Kidney (tissue), 14 donors: Measurements from ENCODE around the gene RBM19. TPM values are rescaled to one million over a fixed set of nuclear protein-coding genes. Genes with fewer than 3 reads are reported as not detected.

Source experiments
- DNase-seq, 5 donors: peaks; one replicate each; pipeline ENCODE4 v3.0.0-alpha.2; 2013 to 2020
- FAIRE-seq: peaks from 2 replicates; lab custom pipeline; 2012; peaks lifted over from hg19 to GRCh38; lab: Jason Lieb, UNC
- H3K27ac ChIP-seq, 2 donors: one replicate each; pipeline ENCODE4 v1.7.0; 2013; ENCODE audit warnings: low read depth in 2 of 2, low read length in 2 of 2, inconsistent platforms in 1 of 2
- H3K27me3 ChIP-seq: one replicate; pipeline ENCODE4 v1.7.1; 2013; ENCODE audit warnings: low read length, inconsistent platforms; ENCODE audit not compliant: control insufficient read depth, insufficient read depth
- H3K36me3 ChIP-seq, 3 donors: one replicate each; pipeline versions ENCODE4 v1.7.0 to v1.7.1; 2013; ENCODE audit warnings: low read length in 3 of 3, control low read depth in 1 of 3, inconsistent platforms in 1 of 3; ENCODE audit not compliant: insufficient read depth in 3 of 3, control insufficient read depth in 2 of 3
- H3K4me1 ChIP-seq, 3 donors: one replicate each; pipeline versions ENCODE4 v1.7.0 to v1.7.1; 2013; ENCODE audit warnings: low read length in 3 of 3, inconsistent platforms in 1 of 3, low read depth in 1 of 3; ENCODE audit not compliant: control insufficient read depth in 2 of 3, insufficient read depth in 2 of 3
- H3K4me3 ChIP-seq, 3 donors: one replicate each; pipeline versions ENCODE4 v1.7.0 to v1.8.1; 2013; ENCODE audit warnings: low read length in 3 of 3, control low read depth in 1 of 3, inconsistent platforms in 1 of 3
- H3K9ac ChIP-seq, 3 donors: one replicate each; pipeline versions ENCODE4 v1.7.0 to v1.7.1; 2013; ENCODE audit warnings: low read length in 3 of 3, control low read depth in 1 of 3, inconsistent platforms in 1 of 3
- H3K9me3 ChIP-seq, 3 donors: one replicate each; pipeline versions ENCODE4 v1.7.0 to v1.7.1; 2013; ENCODE audit warnings: low read length in 3 of 3, control low read depth in 1 of 3, inconsistent platforms in 1 of 3; ENCODE audit not compliant: control insufficient read depth in 2 of 3, insufficient read depth in 1 of 3
- intact Hi-C: fragments of 100-400 bp; cut with DNase I; formaldehyde crosslinking; loops from one replicate; pipeline ENCODE4 v1.11.1; 2022
- polyA plus RNA-seq: library from polyadenylated mRNA; stranded (reverse); fragments of 350-450 nt; fragmentation: Illumina TruSeq; extraction: RNeasy Lipid Tissue Mini Kit (QIAGEN cat#74804); gene quantifications from one replicate; pipeline ENCODE4 v1.2.3, GENCODE V29; 2014; ENCODE audit warnings: low read depth, low replicate concordance; ENCODE audit not compliant: insufficient read depth
- total RNA-seq: library from RNA; stranded (reverse); fragmentation: NEBNext Ultra II Directional; extraction: Animal tissue kit (Norgen Biotek cat#: 25700); gene quantifications from one replicate; pipeline ENCODE4 v1.2.1, GENCODE V29; 2021
- TF ChIP-seq, protein P1 (sequence below): IDR thresholded peaks from 3 replicates; pipeline ENCODE4 v1.5.1; 2012; ENCODE audit warnings: mild to moderate bottlenecking, moderate library complexity, borderline replicate concordance; ENCODE audit not compliant: insufficient read depth; ENCODE audit errors: extremely low read depth
- donor health status: control.
- donor health status: control.
- donor health status: control.
- donor health status: control.
- donor health status: control.
- donor health status: DM: yes; HTN: yes; CAD: no.
- donor health status: Normal renal cell carcinoma (clear cell type).

Gene RBM19
- total and polyA plus RNA-seq, 2 donors from 2014 or later = 12.3 to 34.7 TPM

GRCh38 chr12:113899042-113899560 lies 67.0 kb downstream of the RBM19 start:
- Histone ChIP-seq H3K36me3 (peaks cover 0 to 3% (median 0%) of the 10 kb centered on the region in 3 donors), H3K9ac (peak overlapping the region in 2 of 3 donors; percentile 3 to 37), H3K9me3 (no peaks in the 10 kb centered on the region), H3K27ac (no peak overlapping the region), H3K4me1 (peaks cover 0 to 7% (median 5%) of the 10 kb centered on the region in 3 donors), H3K4me3 (peak overlapping the region in 2 of 3 donors; percentile 25 to 45), H3K27me3 (no peaks in the 10 kb centered on the region)
- no peak for FAIRE-seq
- TF ChIP-seq, protein P1, sequence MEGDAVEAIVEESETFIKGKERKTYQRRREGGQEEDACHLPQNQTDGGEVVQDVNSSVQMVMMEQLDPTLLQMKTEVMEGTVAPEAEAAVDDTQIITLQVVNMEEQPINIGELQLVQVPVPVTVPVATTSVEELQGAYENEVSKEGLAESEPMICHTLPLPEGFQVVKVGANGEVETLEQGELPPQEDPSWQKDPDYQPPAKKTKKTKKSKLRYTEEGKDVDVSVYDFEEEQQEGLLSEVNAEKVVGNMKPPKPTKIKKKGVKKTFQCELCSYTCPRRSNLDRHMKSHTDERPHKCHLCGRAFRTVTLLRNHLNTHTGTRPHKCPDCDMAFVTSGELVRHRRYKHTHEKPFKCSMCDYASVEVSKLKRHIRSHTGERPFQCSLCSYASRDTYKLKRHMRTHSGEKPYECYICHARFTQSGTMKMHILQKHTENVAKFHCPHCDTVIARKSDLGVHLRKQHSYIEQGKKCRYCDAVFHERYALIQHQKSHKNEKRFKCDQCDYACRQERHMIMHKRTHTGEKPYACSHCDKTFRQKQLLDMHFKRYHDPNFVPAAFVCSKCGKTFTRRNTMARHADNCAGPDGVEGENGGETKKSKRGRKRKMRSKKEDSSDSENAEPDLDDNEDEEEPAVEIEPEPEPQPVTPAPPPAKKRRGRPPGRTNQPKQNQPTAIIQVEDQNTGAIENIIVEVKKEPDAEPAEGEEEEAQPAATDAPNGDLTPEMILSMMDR = no peak
- intact Hi-C loops = no loop called here
- no peak for DNase-seq

DNA sequence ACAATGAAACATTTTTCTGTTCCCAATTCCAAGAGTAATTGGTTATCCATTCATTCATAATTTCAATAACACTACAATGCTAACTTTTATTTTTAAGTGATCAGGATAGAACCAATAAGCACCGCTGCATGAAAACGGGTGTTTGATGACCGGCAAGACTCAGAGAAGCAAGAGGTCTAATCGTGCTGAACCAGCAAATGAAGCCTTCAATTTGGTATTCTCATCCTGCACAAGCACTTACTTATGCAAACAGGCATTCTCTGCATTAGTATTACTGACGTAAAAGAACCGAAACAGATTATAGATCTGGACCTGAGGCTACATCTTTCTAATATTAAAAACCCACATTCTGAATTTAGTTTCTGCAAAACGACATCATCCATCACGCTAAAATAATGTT lies 67.7 kb downstream of the RBM19 start:
- Histone ChIP-seq H3K9me3 (no peaks in the 10 kb centered on the region), H3K9ac (no peak overlapping the region), H3K4me1 (peaks cover 0 to 7% (median 5%) of the 10 kb centered on the region in 3 donors), H3K4me3 (no peak overlapping the region), H3K27me3 (no peaks in the 10 kb centered on the region), H3K36me3 (peaks cover 0 to 3% (median 0%) of the 10 kb centered on the region in 3 donors), H3K27ac (no peak overlapping the region)
- TF ChIP-seq, protein P1 = no peak
- DNase-seq (no peak), FAIRE-seq (no peak)
- intact Hi-C loops = no loop called here

- peaks cover 0 to 7% (median 5%) of the 10 kb centered on the region in 3 donors for H3K4me1 ChIP-seq
- DNase-seq = no peak
- H3K27ac ChIP-seq = no peak overlapping the region
- no peak overlapping the region for H3K9ac ChIP-seq
- H3K4me3 ChIP-seq = no peak overlapping the region
- FAIRE-seq = no peak
- no peaks in the 10 kb centered on the region for H3K27me3 ChIP-seq
- TF ChIP-seq, protein P1 = no peak
- intact Hi-C loops = no loop called here
- H3K9me3 ChIP-seq = no peaks in the 10 kb centered on the region
- no peaks in the 10 kb centered on the region for H3K36me3 ChIP-seq
Measured at GRCh38 chr12:113897406-113897805, 68.7 kb downstream of the RBM19 start.

DNA sequence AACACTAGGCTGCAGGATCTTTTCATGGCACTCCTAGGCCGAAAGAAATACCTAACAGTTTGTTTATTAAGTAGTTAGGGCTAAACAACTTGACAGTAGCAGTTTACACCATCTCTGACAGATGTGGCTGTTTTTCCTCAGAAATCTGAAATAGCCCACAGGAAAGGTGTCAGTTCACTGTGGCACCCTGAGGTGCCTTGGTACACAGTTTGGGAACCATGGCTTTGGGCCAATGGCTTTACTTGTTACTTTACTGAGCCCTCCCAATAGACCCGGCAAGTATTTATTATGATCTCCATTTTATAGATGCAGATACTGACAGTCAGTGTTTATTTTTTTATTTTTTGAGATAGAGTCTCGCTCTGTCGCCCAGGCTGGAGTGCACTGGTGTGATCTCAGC lies 69.3 kb downstream of the RBM19 start:
- intact Hi-C loops = no loop called here

More for the DNA sequence above, 69.3 kb downstream of the RBM19 start:
- Histone ChIP-seq H3K4me1 (peaks cover 0 to 7% (median 5%) of the 10 kb centered on the region in 3 donors), H3K27ac (no peak overlapping the region), H3K9ac (no peak overlapping the region), H3K27me3 (no peaks in the 10 kb centered on the region), H3K9me3 (no peaks in the 10 kb centered on the region), H3K36me3 (no peaks in the 10 kb centered on the region), H3K4me3 (no peak overlapping the region)
- DNase-seq (no peak), FAIRE-seq (no peak)
- TF ChIP-seq, protein P1 = no peak
